Kidney capillary endothelial cell (primary cell): ENCODE results near the gene ST8SIA1.

ENCODE experiments used
- DNase-seq: peaks from one replicate; pipeline ENCODE4 v3.0.0-alpha.2; 2018; ENCODE audit warnings: low spot score

Gene ST8SIA1

DNA sequence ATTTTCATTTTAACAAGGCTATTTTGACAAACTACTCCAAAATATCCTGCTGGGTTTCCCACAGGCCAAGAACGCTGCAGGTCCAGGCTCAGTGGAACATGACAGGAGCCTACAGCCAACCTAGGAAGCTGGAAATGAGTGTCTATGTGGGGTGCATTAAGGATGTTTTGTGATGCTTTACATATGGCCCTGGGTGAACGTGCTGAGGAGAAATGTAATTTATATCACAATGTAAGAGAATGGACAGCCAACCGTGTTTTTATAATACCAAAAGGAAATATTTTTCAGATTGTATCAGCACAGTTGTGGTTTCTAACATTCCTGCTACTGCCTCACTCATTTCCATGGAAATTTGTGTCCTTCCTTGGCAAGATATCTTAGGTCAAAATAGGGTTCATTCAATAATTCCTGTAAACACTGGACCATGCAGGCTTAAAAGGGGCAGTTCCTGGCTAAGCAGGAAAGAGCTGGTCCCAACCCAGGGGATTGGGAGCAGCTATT, 51.5 kb downstream of the ST8SIA1 start:
- no peak for DNase-seq

DNA sequence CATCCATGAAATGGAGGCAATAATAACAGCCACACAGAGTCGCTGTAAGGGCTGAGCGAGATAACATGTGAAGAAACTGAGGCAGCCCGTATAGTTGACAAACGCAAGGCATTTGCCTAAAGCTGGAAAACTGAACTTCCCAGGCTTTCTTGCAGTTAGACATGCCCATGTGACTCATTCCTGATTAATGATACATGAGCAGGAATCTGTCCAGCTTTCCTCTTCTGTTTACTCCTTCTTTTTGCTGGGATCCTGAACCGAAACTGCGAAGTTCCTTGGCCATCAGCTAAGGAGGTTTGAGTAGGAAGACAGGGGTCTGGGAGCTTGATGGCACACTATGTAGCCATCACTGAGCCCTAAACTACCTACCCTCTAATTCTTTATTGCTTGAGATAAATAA, 52.2 kb downstream of the ST8SIA1 start:
- DNase-seq = no peak

DNA sequence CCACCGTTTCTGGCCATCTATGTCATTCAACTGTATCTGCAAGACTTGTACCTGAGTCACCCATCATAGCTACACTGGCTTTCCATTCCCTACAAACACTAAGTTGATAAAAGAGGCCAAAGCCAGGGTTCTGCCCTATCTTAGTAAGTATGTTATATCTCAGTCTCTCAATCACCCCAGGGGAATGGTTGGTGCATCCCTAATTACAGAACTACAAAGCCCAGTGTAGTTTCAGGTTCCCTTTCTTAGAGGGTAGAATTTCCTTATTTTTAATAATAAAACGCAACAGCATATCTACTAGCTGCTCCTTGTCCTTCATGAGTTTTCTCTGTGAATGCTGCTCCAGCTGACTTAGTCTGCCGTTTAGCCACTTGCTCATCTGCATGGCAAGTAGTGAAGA, 57.6 kb downstream of the ST8SIA1 start:
- DNase-seq = no peak

DNA sequence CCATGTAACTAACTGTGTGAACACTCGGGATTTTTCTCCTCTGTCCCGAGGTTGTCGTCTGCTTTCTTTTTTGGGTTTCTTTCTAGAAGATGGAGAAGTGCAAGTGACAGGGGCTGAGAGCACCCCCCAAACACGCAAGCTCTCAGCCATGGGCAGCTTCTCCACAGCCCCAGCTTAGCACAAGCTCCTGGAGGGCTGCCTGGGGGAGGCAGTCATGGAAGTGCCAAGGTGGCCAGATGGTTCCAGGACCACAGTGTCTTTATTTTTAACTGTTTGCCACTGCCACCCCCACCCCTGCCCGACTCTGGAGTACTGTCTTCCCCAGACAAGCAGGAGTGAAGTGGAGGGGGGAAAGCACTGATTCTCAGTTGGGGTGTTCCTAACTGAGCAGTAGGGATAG, 58.2 kb downstream of the ST8SIA1 start:
- no peak for DNase-seq

DNA sequence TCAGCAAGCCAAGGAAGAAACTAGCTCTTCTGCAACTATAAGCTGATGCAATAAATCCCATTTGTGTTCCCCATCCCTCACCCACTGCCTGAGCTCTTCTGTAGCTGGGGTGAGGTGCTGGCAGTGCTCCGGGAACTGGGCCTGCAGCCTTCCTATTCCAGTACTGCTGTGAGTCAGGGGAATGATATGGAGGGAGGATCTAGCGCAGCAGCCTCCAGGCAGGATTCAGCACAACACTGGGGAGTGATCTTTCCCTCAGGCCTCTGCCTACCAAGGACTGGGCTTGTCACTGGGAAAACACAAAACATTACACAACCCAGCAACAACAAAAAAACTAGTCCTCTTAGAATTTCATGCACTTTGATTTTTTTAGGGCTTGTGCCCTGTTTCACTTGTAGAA, 58.7 kb downstream of the ST8SIA1 start:
- peak; percentile 50 for DNase-seq

DNA sequence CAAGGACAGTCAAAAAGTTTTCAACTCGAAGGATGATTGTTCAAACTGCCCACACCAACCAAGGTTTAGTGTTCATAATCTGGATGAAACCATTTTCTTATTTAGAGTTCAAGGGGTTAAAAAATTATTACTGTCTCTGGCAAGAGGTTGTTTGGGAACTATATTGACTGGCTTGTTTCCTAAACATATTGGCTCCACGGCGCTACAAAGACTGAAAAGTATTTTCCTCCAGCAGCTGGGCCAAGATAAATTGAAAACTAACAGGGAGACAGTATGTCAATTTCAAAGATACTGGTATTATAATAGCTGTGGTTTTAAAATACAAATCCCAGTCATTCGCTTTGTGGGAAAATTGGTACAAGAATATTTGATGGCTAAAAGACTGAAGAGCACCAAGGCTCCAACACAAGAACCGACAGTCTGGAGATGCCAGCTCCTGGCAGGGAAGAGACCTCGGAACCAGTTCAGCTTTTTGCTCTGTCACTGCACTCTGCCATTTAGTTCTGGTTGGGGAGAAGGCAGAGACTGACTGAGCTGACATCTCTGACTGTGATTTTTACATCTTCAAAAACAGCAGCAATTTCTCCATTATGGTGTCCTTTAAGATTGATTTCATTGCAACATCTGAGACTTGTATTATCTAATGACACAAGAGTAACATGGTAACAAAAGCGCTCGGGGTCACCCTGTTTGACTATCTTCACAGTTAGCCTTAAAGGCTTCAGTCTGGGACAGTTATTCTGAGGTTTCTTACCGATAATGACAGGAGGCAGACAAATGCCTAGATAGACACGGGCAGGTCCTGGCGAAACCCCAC, 62.0 kb downstream of the ST8SIA1 start:
- DNase-seq = no peak

DNA sequence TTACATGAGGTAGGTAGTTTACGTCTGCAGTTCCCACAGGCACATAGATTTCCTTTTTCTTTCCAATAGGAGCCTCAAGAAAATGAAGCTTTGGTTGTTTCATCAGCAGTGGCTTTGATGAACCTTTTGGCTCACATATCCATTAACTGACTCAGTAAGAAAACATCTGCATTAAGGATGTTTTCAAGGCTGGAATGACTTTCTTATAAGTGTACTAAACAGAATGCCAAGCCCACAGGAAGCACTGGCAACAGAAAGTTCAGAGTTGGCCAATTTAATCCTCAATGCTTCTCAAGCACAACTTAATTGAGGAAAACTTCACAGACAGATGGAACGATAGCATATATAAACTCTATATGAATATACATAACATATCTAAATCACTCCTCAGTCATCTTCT, 63.5 kb downstream of the ST8SIA1 start:
- DNase-seq = no peak

DNA sequence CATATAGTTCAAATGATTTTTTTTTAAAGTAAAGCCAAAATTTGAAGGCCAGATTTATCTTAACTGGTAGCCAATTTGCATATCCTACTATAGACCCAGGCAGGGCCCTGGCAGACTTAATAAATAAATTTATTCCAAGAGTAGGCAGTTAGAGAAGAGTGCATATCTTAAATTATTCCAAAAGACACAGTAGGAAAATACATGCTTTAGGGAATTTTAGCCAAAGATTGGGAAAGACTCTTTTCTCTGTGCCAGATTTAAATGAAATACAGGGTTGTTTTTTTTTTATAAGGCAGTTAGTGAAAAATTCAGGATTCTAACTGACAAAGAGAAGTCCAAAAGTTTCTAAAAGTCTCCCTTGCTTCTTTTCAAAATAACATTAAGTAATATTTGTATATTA, 65.5 kb downstream of the ST8SIA1 start:
- DNase-seq = no peak

DNA sequence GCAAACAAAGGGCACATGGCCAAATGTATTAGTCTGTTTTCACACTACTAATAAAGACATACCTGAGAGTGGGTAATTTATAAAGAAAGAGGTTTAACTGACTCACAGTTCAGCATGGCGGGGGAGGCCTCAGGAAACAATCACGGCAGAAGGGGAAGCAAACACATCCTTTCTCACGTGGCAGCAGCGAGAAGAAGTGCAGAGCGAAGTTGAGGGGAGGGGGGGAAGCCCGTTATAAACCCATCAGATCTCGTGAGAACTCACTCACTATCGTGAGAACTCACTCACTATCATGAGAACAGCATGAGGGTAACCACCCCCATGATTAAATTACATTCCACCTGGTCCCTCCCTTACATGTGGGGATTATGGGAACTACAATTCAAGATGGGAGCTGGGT, 66.1 kb downstream of the ST8SIA1 start:
- DNase-seq = no peak

DNA sequence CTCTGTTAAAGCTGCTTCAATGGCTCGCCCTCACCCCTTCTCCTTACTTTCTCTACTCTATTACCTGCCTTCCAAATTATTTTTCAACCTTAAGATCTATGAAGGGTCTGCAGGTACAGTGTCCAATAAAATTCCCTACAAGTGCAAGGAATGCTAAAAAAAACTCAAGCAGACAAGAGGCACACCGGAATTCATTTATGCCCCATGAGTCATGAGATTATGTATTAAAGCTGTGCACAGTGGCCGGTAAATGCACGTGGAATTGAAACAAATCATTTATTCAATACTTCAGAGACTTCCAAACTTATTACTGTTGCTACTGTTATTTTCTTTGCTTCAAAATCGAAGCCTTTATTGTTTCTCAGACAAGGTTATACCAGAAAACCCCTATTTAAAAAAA, 68.4 kb downstream of the ST8SIA1 start:
- DNase-seq = no peak

DNA sequence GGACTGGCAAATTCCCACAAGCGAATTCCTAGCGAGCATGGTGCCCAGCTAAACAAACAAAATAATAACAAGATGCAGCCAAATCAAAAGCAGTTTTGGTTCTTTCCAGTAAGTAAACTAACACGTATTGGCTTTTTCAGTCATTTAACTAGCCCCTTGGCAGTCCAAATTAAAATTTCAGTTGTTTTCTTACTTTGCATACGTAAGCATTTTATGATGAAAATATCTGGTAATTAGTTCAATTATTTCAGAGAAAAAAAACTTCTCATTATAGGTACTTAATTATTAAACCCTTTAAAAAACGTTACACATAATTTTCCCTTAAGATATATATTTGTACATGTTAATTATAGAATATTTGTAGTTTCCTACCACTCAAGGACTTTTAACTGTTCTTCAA, 70.1 kb downstream of the ST8SIA1 start:
- no peak for DNase-seq

DNA sequence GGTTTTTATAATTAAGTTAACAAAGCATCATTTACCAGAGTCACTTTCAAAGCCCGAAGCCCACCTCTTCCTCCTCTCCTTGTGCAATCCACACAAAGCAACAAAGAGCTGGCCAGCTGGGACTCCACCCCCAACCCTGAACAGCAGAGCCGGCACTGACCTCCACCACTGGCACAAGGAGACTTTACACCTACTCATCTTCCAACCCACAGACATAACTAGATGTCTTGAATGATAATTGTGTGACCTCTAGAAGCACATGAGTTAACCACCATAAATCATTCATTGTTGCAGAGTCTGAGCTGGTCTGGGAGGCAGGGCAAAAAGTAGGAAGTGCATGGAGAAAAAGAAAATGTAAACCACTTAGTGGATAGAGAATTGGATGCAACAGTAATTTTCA, 72.2 kb downstream of the ST8SIA1 start:
- no peak for DNase-seq

DNA sequence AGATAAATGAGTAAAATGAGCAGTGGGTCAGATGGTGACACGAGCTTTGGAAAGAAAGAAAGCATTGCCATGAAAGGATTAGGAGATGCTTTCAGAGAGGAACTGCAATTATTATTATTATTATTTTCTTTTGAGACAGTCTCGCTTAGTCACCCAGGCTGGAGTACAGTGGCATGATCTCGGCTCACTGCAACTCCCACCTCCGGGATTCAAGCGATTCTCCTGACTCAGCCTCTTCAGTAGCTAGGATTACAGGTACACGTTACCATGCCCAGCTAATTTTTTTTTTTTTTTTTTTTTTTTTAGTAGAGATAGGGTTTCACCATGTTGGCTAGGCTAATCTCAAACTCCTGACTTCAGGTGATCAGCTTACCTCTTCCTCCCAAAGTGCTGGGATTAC, 77.4 kb downstream of the ST8SIA1 start:
- no peak for DNase-seq

DNA sequence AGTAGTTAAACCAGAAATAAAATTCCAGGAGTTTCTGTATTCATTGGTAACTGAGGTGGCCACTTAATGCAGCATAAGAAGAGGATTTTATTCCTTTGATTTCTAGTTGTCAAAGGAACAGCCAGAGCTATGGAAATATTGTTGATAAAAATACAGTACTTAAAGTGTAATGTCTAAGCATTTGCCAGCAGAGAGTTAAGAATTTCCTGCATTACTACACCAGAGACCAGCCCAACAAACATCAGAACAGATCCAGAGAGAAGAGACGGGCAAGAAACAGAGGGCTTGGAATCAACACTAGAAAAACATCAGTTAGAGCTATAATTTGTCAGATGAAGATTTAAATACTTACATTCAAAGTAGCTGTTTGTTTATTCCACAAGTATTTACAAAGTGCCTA, 77.9 kb downstream of the ST8SIA1 start:
- DNase-seq = no peak

DNA sequence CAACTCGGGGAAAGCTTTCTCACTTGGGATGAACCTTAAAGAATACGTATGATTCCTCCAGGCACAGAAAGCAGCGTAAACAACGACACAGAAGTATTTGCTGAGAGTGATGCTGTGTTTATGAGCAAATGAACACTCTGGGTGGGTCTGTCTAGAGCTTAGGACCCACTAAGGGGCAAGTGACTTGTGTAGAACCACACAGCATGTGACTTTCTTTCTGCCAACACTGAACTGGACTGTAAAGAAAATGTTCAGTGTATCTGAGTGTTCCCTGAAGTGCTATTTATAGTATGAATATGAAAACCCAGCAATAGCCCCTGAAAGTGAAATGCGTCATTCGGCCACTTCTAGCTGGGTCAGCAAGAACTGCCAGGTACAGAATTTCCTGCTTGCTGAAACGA, 78.5 kb downstream of the ST8SIA1 start:
- no peak for DNase-seq

DNA sequence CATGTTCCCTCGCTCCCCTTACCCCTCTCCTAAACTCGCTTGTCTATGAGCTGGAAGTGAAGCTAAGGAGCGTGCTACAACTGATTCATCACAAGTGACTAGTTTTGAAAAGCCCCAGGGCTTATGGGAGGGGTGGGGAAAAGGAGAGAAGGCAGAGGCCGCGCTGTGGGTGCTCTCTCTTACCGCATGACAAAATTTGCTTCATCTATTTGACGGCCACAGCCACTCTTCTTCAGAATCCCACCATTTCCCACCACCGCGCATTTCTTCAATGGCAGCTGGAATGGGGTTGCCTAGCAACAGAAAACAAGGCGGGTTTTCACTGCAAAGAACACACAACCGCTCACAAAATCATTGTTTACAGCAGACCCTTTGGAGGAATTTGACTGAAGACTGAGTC, 79.4 kb downstream of the ST8SIA1 start:
- DNase-seq = no peak

DNA sequence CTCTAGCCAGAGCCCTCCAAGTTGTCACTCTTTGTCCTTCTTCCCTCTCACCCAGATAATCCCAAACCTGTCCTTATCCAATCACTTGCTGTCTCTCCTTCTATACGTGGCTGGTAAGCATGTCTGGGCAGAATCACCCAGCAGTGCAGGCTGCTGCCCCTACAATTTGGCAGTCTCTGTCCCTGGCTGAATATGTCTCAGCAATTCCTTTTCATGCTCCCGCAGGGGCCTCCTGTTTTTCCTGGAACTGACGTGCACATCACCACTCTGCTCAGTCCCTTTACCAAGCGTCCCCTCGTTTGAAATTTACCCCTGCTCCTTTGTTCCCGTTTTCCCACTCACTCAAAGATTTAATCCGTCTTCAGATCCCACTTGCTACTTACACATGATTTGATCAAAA, 80.0 kb downstream of the ST8SIA1 start:
- DNase-seq = no peak

DNA sequence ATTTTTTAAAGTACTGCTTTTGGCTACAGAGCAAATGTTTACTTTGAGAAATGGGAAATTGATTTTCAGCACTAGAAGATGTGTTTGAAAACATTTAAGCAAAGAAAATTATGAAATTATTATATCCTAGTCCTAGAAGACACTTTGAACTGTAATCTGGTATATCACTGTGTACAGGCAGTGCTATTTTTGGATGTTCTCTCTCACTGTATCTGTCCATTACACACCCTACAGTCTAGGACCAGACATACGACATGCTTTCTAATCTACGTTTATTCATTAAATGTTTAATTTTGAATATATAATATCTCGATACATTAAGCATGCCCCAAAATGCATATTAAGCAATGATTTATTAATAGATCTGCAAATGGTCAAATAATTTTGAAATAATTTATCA, 82.5 kb downstream of the ST8SIA1 start:
- DNase-seq = no peak

DNA sequence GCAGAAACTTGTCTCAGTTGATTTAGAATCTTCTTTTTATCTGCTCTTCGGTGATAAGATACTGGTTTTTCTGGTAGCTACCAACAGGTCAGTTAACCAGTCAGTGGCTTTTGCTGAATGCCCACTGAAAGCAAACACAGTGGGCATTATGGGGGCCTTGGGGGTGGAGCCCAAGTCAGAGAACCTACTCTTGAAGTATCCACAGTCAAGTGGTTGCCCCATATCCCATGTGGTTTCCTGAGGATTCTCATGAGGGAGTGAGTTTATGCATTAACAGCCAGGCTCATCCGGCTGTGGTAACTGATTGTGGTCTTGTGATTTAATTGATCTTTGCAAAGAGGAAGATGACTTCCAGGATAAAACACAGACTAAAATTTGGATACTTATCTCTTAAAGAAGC, 83.7 kb downstream of the ST8SIA1 start:
- DNase-seq = no peak

DNA sequence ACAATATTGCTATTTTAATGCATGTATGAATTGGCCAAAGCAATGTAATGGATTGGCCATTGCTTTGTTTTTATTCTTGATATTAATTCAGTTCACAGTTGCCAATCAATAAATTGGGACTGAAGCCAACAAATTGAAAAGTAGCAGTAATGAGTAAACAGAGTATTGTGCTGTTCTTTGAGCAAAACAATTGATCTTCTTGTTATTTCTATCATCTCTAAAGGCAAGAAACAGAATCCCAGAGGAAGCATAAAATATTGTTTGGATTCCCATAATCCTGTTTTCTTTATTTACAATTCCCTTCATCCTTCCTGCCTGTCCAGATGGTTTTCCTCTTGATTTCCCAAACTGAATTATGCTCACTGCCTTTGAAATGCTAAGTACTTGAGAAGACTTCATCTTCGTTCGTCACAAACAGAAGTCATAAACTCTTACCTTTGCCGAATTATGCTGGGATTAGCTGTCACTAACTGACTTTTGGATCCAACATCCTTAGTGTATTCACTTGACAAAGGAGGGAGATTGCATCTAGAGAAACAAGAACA, 85.9 kb downstream of the ST8SIA1 start:
- DNase-seq = no peak

DNA sequence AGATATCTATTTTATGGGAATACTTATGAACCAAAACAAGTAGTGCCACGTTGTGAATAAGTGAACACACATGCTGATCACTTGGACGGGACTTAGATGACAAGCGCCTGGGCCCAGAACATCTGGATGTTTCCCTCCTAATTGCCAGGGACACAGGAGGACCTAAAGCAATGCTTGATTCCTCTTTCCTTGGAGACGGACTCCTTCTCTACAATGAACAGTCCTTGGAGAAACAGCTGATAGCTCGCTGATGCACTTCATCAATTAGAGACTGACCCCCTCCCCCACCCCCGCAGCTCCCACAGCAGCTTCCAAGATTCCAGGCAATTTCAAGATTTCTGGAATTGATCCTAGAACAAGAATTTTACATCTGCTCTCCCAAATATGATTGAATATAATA, 86.4 kb downstream of the ST8SIA1 start:
- DNase-seq = no peak

DNA sequence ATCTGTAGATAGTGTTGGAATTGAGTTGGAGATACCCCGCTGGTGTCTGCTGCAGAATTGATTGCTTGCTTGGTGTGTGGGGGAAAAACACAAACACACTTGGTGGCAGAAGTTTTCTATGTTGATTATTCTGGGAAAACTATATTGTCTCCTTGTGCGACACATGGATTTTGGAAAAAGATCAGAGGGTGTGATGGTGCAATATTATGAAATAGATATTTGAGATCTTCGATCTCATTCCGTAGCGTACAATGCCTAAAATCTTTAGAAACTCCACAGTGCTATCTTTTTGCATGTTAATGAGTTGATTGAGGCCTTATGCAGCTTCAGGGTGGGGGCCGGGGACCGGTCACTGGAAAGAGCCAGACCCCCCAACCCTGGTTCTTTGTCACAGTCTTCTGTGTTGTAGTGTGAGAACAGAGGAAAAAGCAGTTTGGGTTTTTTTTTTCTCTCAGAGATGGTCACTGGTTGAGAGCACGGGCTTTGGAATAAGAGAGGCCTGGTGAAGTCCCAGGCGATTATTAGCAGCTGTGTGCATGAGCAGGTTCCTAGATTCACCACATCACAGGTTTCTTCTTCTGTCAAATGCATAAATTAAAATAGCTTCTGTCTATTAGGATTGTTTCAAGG, 88.2 kb downstream of the ST8SIA1 start:
- DNase-seq = no peak

DNA sequence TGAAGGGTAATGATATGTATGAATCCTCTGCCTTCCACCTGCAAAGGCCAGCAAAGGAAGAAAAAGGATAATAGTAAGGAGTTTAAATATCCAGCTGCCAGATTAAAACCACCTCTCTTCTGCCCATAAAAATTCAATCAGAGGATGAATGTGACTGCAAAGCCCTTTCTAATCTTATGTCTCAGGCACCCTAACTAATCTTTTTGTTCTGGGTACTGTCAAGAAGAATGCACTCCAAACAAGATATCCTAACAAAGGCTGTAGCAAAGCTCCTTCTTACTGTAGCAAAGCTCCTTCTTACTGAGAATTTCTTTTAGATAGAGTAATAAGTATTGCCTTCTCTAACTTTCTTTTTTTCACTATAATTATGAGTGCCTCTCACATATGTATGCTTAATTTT, 91.8 kb downstream of the ST8SIA1 start:
- DNase-seq = no peak

DNA sequence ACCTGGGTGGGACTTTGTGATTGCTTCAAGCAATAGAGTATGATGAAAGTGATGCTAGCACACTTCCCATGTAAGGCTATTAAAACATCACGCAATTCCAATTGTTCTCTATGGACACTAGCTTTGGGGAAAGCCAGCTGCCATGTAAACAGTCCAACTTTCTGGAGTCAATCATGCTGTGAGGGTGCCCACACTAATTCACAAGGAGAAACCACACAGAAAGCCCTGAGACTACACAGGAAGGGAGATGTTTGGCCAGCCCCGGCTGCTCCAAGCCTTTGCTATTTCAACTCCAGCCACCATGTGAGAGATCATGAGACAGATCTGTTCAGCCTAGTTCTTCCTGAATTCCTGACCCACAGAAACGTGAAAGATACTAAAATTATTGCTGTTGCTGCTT, 96.3 kb downstream of the ST8SIA1 start:
- no peak for DNase-seq
